Trophoblast cell (in vitro differentiated cells and primary cell): Measurements from ENCODE around the gene KRT79.

ENCODE experiments used
- DNase-seq, 2 donors: peaks; one replicate each; pipeline ENCODE4 v3.0.0-alpha.2; 2016
- H2AFZ ChIP-seq: 2 replicates; pipeline ENCODE4 v1.6.1; 2013; ENCODE audit warnings: low read length, moderate library complexity, mild to moderate bottlenecking; ENCODE audit not compliant: insufficient read depth, poor library complexity
- H2AK5ac ChIP-seq: 2 replicates; pipeline ENCODE4 v1.6.1; 2013; ENCODE audit warnings: mild to moderate bottlenecking, low read length
- H2BK120ac ChIP-seq: 2 replicates; pipeline ENCODE4 v1.6.1; 2013; ENCODE audit warnings: low read length, mild to moderate bottlenecking, moderate library complexity; ENCODE audit not compliant: insufficient read depth, poor library complexity
- H2BK12ac ChIP-seq: 2 replicates; pipeline ENCODE4 v1.6.1; 2013; ENCODE audit warnings: mild to moderate bottlenecking, low read length, moderate library complexity
- H2BK5ac ChIP-seq: 2 replicates; pipeline ENCODE4 v1.6.1; 2013; ENCODE audit warnings: low read length, low read depth, moderate library complexity, mild to moderate bottlenecking; ENCODE audit not compliant: poor library complexity
- H3K14ac ChIP-seq: 2 replicates; pipeline ENCODE4 v1.6.1; 2013; ENCODE audit warnings: mild to moderate bottlenecking, low read length
- H3K18ac ChIP-seq: 2 replicates; pipeline ENCODE4 v1.6.1; 2013; ENCODE audit warnings: mild to moderate bottlenecking, low read length
- H3K23ac ChIP-seq: 2 replicates; pipeline ENCODE4 v1.6.1; 2013; ENCODE audit warnings: low read length
- H3K27ac ChIP-seq: 2 replicates; pipeline ENCODE4 v1.5.1; 2013; ENCODE audit warnings: low read depth, mild to moderate bottlenecking, inconsistent platforms, low read length, moderate library complexity
- H3K27me3 ChIP-seq: 2 replicates; pipeline ENCODE4 v1.6.1; 2013; ENCODE audit warnings: inconsistent platforms, mild to moderate bottlenecking, low read length, moderate library complexity; ENCODE audit not compliant: insufficient read depth
- H3K36me3 ChIP-seq, 2 experiments: 1 replicate in 1 of 2; 2 replicates in 1 of 2; pipeline ENCODE4 v1.6.1; 2013; ENCODE audit warnings: low read length in 2 of 2, mild to moderate bottlenecking in 2 of 2, moderate library complexity in 1 of 2; ENCODE audit not compliant: insufficient read depth in 2 of 2, control insufficient read depth in 1 of 2
- H3K4ac ChIP-seq: 2 replicates; pipeline ENCODE4 v1.6.1; 2013; ENCODE audit warnings: low read depth, mild to moderate bottlenecking, low read length, moderate library complexity
- H3K4me1 ChIP-seq, 2 experiments: 1 replicate in 1 of 2; 2 replicates in 1 of 2; pipeline ENCODE4 v1.6.1; 2013; ENCODE audit warnings: low read length in 2 of 2, mild to moderate bottlenecking in 2 of 2, moderate library complexity in 1 of 2; ENCODE audit not compliant: insufficient read depth in 2 of 2, control insufficient read depth in 1 of 2
- H3K4me2 ChIP-seq: 2 replicates; pipeline ENCODE4 v1.6.1; 2013; ENCODE audit warnings: inconsistent platforms, mild to moderate bottlenecking, low read length, moderate library complexity
- H3K4me3 ChIP-seq: 2 replicates; pipeline ENCODE4 v1.5.1; 2013; ENCODE audit warnings: mild to moderate bottlenecking, low read depth, low read length, inconsistent platforms
- H3K79me1 ChIP-seq: one replicate; pipeline ENCODE4 v1.6.1; 2013; ENCODE audit warnings: low read length
- H3K79me2 ChIP-seq: 2 replicates; pipeline ENCODE4 v1.6.1; 2013; ENCODE audit warnings: low read length, mild to moderate bottlenecking; ENCODE audit not compliant: control insufficient read depth, insufficient read depth, poor library complexity
- H3K9ac ChIP-seq: 2 replicates; pipeline ENCODE4 v1.6.1; 2013; ENCODE audit warnings: mild to moderate bottlenecking, low read length
- H3K9me3 ChIP-seq: 2 replicates; pipeline ENCODE4 v1.6.1; 2013; ENCODE audit warnings: low read depth, mild to moderate bottlenecking, control low read depth, inconsistent platforms, low read length; ENCODE audit not compliant: insufficient read depth
- H4K12ac ChIP-seq: 2 replicates; pipeline ENCODE4 v1.6.1; 2013; ENCODE audit warnings: low read depth, mild to moderate bottlenecking, low read length, moderate library complexity
- H4K8ac ChIP-seq: 2 replicates; pipeline ENCODE4 v1.6.1; 2013; ENCODE audit warnings: low read depth, mild to moderate bottlenecking, low read length, moderate library complexity
- H4K91ac ChIP-seq: one replicate; pipeline ENCODE4 v1.6.1; 2013; ENCODE audit warnings: low read depth, mild to moderate bottlenecking, low read length, moderate library complexity
- WGBS: extraction: QIAGEN DNeasy Blood & Tissue Kit; methylation state at CpG from one replicate; pipeline ENCODE4 v1.1.7; 2013; ENCODE audit warnings: missing lambda C conversion rate; ENCODE audit not compliant: insufficient read length, insufficient coverage; ENCODE audit errors: extremely low coverage; 5-methylcytosine and 5-hydroxymethylcytosine counted together

KRT79 gene

DNA sequence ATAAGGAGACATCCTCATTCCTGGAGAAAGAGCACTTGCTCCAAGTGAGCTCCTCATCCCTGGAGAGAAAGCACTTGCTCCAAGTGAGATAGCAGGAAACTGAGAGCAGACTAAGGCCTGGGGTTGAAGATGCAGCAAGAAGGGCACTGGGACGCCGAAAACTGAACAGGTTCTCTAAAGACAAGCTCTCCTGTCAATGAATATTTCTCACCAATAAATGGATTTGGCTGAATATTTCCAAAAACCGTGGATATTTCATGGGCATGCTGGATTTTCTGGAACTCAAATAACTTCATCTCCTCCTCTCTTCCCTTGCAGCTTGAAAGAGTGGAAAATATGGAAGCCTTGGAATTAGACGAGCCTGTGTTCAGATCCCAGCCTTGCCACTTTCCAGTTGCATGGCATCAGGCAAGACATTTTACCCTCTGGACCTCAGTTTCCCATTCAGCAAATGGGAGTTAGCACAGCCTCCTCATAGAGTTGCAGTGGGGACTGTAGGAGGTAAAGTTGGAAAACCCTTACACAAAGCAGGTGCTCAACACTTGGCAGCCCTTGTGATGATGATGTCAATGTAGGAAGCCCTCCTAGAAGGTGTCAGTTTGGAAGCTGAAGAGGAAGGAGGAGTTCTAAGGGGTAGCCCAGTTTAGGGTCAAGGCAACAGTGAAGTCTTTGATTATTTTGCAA, 52.6 kb downstream of the KRT79 start:
- Histone ChIP-seq H3K27ac (no peak overlapping the region), H4K91ac (no peak overlapping the region), H3K79me2 (no peaks in the 10 kb centered on the region), H3K18ac (no peak overlapping the region), H2BK5ac (no peak overlapping the region), H3K4me2 (no peak overlapping the region), H3K4me3 (no peak overlapping the region), H2AK5ac (no peak overlapping the region), H2AFZ (no peak overlapping the region), H3K14ac (no peak overlapping the region), H3K23ac (no peak overlapping the region), H3K79me1 (no peaks in the 10 kb centered on the region), H3K27me3 (peaks cover 4% of the 10 kb centered on the region), H3K9me3 (peaks cover 2% of the 10 kb centered on the region), H4K8ac (no peak overlapping the region), H3K4me1 (no peaks in the 10 kb centered on the region), H3K36me3 (no peaks in the 10 kb centered on the region), H3K4ac (no peak overlapping the region), H3K9ac (no peak overlapping the region), H2BK12ac (no peak overlapping the region), H2BK120ac (no peak overlapping the region), H4K12ac (no peak overlapping the region)
- WGBS: no CpG with 5 or more reads among the region's 4 CpGs
- no peak for DNase-seq

- Histone ChIP-seq H3K9ac (no peak overlapping the region), H2AFZ (no peak overlapping the region), H4K12ac (no peak overlapping the region), H3K18ac (no peak overlapping the region), H3K79me1 (no peaks in the 10 kb centered on the region), H2AK5ac (no peak overlapping the region), H3K27ac (no peak overlapping the region), H3K9me3 (peaks cover 2% of the 10 kb centered on the region), H3K4me1 (no peaks in the 10 kb centered on the region), H3K4me3 (no peak overlapping the region), H4K8ac (no peak overlapping the region), H3K14ac (no peak overlapping the region), H3K4ac (no peak overlapping the region), H3K23ac (no peak overlapping the region), H2BK5ac (no peak overlapping the region), H2BK120ac (no peak overlapping the region), H3K36me3 (no peaks in the 10 kb centered on the region), H3K27me3 (peaks cover 5% of the 10 kb centered on the region), H3K4me2 (no peak overlapping the region), H3K79me2 (no peaks in the 10 kb centered on the region), H4K91ac (no peak overlapping the region), H2BK12ac (no peak overlapping the region)
- no CpG with 5 or more reads among the region's 6 CpGs for WGBS
- no peak for DNase-seq
These were observed 54.2 kb downstream of the KRT79 start for GRCh38 chr12:52779914-52780313.

GRCh38 chr12:52778833-52779232, 55.3 kb downstream of the KRT79 start:
- Histone ChIP-seq H3K36me3 (no peaks in the 10 kb centered on the region), H4K8ac (no peak overlapping the region), H3K4ac (no peak overlapping the region), H3K4me1 (no peaks in the 10 kb centered on the region), H3K14ac (no peak overlapping the region), H2BK5ac (no peak overlapping the region), H3K23ac (no peak overlapping the region), H2BK12ac (no peak overlapping the region), H3K4me2 (no peak overlapping the region), H2AK5ac (no peak overlapping the region), H4K91ac (no peak overlapping the region), H3K18ac (no peak overlapping the region), H4K12ac (no peak overlapping the region), H3K27me3 (peaks cover 8% of the 10 kb centered on the region), H3K79me1 (no peaks in the 10 kb centered on the region), H3K79me2 (no peaks in the 10 kb centered on the region), H3K4me3 (no peak overlapping the region), H3K9me3 (peaks cover 2% of the 10 kb centered on the region), H2BK120ac (no peak overlapping the region), H2AFZ (no peak overlapping the region), H3K9ac (no peak overlapping the region), H3K27ac (no peak overlapping the region)
- no peak for DNase-seq
- no CpG with 5 or more reads among the region's 2 CpGs for WGBS

GRCh38 chr12:52777566-52777965, 56.5 kb downstream of the KRT79 start:
- no peaks in the 10 kb centered on the region for H3K36me3 ChIP-seq
- H3K27me3 ChIP-seq: peaks cover 8% of the 10 kb centered on the region
- peaks cover 2% of the 10 kb centered on the region for H3K9me3 ChIP-seq
- no peak overlapping the region for H3K18ac ChIP-seq
- H4K91ac ChIP-seq: no peak overlapping the region
- H2BK12ac ChIP-seq: no peak overlapping the region
- H4K8ac ChIP-seq: no peak overlapping the region
- H3K4me3 ChIP-seq: no peak overlapping the region
- H3K4me1 ChIP-seq: no peaks in the 10 kb centered on the region
- no peak for DNase-seq
- no peak overlapping the region for H3K4me2 ChIP-seq
- H2BK120ac ChIP-seq: no peak overlapping the region
- no peak overlapping the region for H3K27ac ChIP-seq
- no peak overlapping the region for H2AFZ ChIP-seq
- no peaks in the 10 kb centered on the region for H3K79me1 ChIP-seq
- no peak overlapping the region for H2BK5ac ChIP-seq
- no peak overlapping the region for H3K23ac ChIP-seq
- WGBS: no CpG with 5 or more reads among the region's 4 CpGs
- no peak overlapping the region for H3K14ac ChIP-seq
- no peaks in the 10 kb centered on the region for H3K79me2 ChIP-seq
- no peak overlapping the region for H3K4ac ChIP-seq
- H4K12ac ChIP-seq: no peak overlapping the region
- H2AK5ac ChIP-seq: no peak overlapping the region
- H3K9ac ChIP-seq: no peak overlapping the region
